Left ventricle myocardium inferior (tissue), 1 donor: ENCODE data around the gene SRSF2. TPM values are rescaled to one million over a fixed set of nuclear protein-coding genes. Genes with fewer than 3 reads are reported as not detected.

Source experiments
- DNase-seq: peaks from one replicate; pipeline ENCODE4 v3.0.0-alpha.2; 2020
- H3K27ac ChIP-seq: fragments of 200-600 bp; replicated peaks from 2 replicates; pipeline ENCODE4 v1.8.0; 2021
- H3K27me3 ChIP-seq: fragments of 200-600 bp; 2 replicates; pipeline ENCODE4 v1.8.0; 2021; ENCODE audit warnings: low read depth
- H3K36me3 ChIP-seq: fragments of 200-600 bp; 2 replicates; pipeline ENCODE4 v1.8.0; 2021
- H3K4me1 ChIP-seq: fragments of 200-600 bp; 2 replicates; pipeline ENCODE4 v1.8.0; 2021
- H3K4me3 ChIP-seq: fragments of 200-600 bp; 2 replicates; pipeline ENCODE4 v1.8.0; 2021; ENCODE audit warnings: mild to moderate bottlenecking, moderate library complexity
- H3K9me3 ChIP-seq: fragments of 200-600 bp; replicated peaks from 2 replicates; pipeline ENCODE4 v1.8.0; 2021
- intact Hi-C: fragments of 100-400 bp; cut with micrococcal nuclease; formaldehyde crosslinking; loops from one replicate; pipeline ENCODE4 v1.11.0; 2022
- total RNA-seq: library from RNA; stranded (reverse); fragmentation: NEBNext Ultra II Directional; extraction: Animal tissue kit (Norgen Biotek cat#: 25700); gene quantifications from one replicate; pipeline ENCODE4 v1.2.1, GENCODE V29; 2021
- TF ChIP-seq, protein P1 (sequence below): fragments of 200-600 bp; IDR thresholded peaks from 2 replicates; pipeline ENCODE4 v1.8.0; 2021; ENCODE audit warnings: antibody characterized with exemption, mild to moderate bottlenecking, borderline replicate concordance
- donor health status: DM: no; HTN: yes; CAD: no; lungs with severe emphysema.

The SRSF2 gene
- total RNA-seq, 1 donor from 2014 or later = 78.5 TPM

- intact Hi-C loops = no loop called here
- H3K27me3 ChIP-seq = no peaks in the 10 kb centered on the region
- DNase-seq = no peak
- TF ChIP-seq, protein P1, sequence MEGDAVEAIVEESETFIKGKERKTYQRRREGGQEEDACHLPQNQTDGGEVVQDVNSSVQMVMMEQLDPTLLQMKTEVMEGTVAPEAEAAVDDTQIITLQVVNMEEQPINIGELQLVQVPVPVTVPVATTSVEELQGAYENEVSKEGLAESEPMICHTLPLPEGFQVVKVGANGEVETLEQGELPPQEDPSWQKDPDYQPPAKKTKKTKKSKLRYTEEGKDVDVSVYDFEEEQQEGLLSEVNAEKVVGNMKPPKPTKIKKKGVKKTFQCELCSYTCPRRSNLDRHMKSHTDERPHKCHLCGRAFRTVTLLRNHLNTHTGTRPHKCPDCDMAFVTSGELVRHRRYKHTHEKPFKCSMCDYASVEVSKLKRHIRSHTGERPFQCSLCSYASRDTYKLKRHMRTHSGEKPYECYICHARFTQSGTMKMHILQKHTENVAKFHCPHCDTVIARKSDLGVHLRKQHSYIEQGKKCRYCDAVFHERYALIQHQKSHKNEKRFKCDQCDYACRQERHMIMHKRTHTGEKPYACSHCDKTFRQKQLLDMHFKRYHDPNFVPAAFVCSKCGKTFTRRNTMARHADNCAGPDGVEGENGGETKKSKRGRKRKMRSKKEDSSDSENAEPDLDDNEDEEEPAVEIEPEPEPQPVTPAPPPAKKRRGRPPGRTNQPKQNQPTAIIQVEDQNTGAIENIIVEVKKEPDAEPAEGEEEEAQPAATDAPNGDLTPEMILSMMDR = no peak
- H3K36me3 ChIP-seq = peaks cover 6% of the 10 kb centered on the region
- H3K4me1 ChIP-seq = peaks cover 100% of the 10 kb centered on the region
- H3K4me3 ChIP-seq = peak overlapping the region; percentile 13
- peak overlapping the region; percentile 98 for H3K27ac ChIP-seq
- no peaks in the 10 kb centered on the region for H3K9me3 ChIP-seq
These were observed 46.4 kb downstream of the SRSF2 start for GRCh38 chr17:76690596-76691280.

- DNase-seq = no peak
- H3K4me1 ChIP-seq = peaks cover 100% of the 10 kb centered on the region
- no peak overlapping the region for H3K4me3 ChIP-seq
- no peaks in the 10 kb centered on the region for H3K27me3 ChIP-seq
- intact Hi-C loops = no loop called here
- TF ChIP-seq, protein P1 = no peak
- no peaks in the 10 kb centered on the region for H3K9me3 ChIP-seq
- H3K27ac ChIP-seq = peak overlapping the region; percentile 98
- H3K36me3 ChIP-seq = peaks cover 7% of the 10 kb centered on the region
These were observed 47.3 kb downstream of the SRSF2 start for GRCh38 chr17:76689859-76690258.

GRCh38 chr17:76688165-76688622 is 48.9 kb downstream of the SRSF2 start:
- peaks cover 100% of the 10 kb centered on the region for H3K4me1 ChIP-seq
- peak overlapping the region; percentile 46 for H3K4me3 ChIP-seq
- DNase-seq = no peak
- intact Hi-C loops = no loop called here
- TF ChIP-seq, protein P1 = no peak
- no peaks in the 10 kb centered on the region for H3K27me3 ChIP-seq
- no peaks in the 10 kb centered on the region for H3K9me3 ChIP-seq
- peak overlapping the region; percentile 98 for H3K27ac ChIP-seq
- H3K36me3 ChIP-seq = peaks cover 23% of the 10 kb centered on the region

DNA sequence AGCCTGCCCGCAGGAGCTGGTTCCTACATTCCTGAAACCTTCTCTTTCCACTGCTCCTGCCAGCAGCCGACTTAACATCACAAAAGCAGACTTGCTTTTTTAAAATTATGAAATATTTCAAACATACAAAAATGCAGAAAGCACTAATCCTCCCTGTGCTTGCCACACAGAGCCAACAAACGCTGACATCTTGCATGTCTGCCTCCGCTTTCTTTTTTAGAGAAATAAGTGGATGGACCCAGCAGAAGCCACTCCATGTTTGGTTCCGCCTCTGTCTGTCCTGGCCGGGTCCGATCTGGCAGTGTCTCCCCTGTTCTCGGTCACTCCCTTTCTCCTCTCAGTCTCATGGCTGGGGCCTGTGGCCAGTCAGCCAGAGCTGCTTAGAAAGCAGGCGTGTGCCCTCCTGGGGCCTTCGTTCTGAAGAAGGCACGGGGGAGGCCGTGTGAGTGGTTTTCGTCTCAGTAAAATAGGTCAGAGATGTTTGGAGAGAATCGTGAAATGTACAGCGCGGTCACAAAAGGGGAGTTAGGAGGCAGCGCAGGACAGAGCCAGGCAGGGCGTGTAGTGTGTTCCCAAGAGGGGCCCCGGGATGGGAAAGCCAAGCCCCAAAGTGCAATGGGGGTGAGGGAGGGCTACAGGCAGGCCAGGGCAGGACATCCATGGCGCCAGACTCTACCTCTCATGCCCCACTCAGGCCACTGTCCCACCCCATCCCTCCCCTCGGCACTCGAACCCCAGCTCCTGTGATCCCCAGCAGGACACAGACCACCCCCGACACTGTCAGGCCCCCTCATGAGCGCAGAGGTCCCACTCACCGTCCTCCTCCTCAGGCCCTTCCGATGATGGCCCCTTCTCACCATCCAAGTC is 49.6 kb downstream of the SRSF2 start:
- TF ChIP-seq, protein P1 = no peak
- Histone ChIP-seq H3K36me3 (peaks cover 29% of the 10 kb centered on the region), H3K27me3 (no peaks in the 10 kb centered on the region), H3K4me3 (peak overlapping the region; percentile 46), H3K4me1 (peaks cover 100% of the 10 kb centered on the region), H3K27ac (peak overlapping the region; percentile 98), H3K9me3 (no peaks in the 10 kb centered on the region)
- intact Hi-C loops = no loop called here
- peak; percentile 79 for DNase-seq

DNA sequence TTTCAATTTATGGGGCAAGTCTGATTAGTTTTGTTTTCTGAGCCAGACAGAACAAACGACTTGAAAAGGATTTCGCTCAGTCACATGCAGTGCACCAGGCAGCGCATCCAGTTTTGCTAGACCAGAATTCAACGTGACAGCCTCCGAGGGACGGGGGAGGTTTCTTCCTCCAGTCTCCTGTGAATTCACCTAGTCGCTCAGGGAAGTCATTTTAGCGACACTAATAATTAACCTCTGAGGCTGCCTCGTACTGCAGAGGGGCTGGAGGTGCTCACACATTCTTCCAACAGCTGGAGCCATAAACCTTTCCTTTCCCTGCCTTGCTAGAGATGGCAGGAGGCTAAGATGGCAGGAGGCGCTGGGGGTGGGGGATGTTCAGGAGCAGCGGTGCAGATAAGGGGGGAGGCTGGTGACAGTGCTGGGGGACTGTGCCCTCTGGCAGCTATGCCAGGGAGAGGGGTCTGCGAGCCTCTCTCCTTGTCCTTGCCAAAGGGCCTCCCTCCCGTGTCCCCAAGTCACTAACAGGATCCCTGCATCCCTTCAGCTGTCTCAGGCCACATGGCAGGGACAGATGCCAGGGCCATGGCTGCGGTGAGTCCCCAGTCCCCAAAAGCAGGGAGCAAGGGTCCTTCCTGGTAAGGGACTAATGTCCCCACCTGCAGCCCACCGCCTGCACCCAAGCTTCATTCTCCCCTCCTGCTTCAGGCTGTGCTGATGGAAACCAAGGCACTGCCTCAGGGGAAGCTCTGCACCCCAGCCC is 50.4 kb downstream of the SRSF2 start:
- TF ChIP-seq, protein P1 = no peak
- Histone ChIP-seq H3K27me3 (no peaks in the 10 kb centered on the region), H3K9me3 (no peaks in the 10 kb centered on the region), H3K27ac (peak overlapping the region; percentile 98), H3K4me1 (peaks cover 100% of the 10 kb centered on the region), H3K4me3 (peak overlapping the region; percentile 46), H3K36me3 (peaks cover 32% of the 10 kb centered on the region)
- intact Hi-C loops = no loop called here
- no peak for DNase-seq
